A549 treated with RU486 at 1 μM for 4 hours (cell line): Measurements from ENCODE around the gene DNAJC27. TPM values are rescaled to one million over a fixed set of nuclear protein-coding genes. Genes with fewer than 3 reads are reported as not detected.

Experiments used
- total RNA-seq: library from RNA; stranded (reverse); fragments of 200-300 nt; extraction: Qiagen RNA extraction; gene quantifications from 5 replicates; pipeline ENCODE4 v1.2.3, GENCODE V29; 2022; ENCODE audit warnings: low read depth

DNAJC27 gene
- total RNA-seq: 0.80 to 2.3 TPM (median 1.9 TPM) in 5 replicates

DNA sequence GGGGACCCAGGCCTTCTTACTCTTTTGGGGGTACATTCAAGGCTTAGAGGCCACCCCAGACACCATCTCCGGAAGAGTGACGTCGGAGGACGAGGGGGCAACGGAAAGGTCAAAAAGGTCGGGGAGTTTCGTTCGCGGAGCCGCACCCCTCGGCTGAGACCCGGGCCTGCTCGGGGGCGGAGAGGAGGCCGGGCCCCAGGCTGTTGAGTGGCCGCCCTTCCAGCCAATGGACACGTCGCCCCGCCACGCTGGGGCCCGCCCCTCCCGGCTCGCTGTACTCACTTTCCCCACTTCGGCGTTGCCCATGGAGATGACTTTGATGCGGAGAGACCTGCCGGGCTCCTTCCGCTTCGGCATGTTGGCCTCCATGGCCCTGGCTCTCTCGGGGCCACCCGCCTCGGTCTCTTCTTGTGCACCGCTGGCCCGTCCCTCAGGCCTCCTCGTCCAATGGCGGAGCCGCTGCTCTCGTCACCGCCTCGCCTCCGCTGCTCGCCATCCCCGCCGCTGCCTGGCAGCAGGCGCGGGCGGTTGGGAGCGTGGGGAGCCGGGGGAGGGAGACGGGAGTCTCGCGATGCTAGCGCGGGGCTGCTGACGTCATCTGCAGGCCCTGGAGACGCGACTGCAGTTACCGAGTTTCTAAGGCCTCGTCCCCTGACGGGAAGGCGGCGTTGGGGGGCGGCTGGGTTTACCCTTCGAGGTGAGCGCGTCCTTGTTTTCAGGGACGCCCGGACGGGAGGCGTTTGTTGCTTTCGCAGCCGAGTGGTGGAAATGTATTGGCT, at the start of gene DNAJC27:
DNAJC27 (minus strand) TSS at position 420 of the 779 bp plus-strand sequence; CDS start at position 369, 51 bp downstream.

DNA sequence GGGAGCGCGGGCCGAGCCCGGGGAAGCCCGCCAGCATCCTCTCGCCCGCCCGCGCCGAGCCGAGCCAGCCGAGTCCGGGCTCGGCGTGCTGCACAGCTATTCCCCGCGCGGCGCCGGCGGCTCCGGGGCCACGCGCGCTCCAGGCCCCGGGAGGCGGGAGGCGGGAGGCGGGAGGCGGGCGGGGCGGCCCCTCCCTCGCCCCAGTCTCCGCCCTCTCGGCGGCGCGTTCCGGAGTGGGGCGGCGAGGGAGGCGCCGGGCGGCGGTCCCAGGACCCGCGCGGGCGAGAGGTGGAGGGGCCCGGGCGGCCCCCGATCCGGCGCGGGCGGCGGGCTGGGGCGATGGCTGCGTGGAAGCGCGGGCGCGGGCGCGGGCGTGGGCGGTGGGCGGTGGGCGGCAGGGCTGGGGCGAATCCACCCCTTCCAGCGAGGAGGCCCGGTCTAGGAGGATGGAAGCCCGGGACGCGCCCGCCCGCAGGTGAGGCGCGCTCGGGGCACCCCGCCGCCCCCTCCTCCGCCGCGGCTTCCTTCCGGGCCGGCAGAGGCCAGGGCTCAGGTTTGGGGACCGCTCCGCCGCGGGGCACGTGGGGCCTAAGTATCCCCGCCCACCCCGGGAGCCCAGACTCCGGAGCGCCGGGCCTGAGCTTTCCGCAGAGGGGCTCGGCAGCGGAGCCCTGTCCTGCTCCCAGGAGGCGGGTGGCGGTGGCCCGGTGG, 51.5 kb downstream of the DNAJC27 start, which contains the start of gene ADCY3:
ADCY3 (minus strand) TSS at position 140 of the 711 bp plus-strand sequence. CDS start 1,250 bp downstream, outside the sequence.

Other genes with a start within 250 kb of the DNAJC27 start
- gene PTRHD1, start 178.6 kb downstream of the DNAJC27 start, total RNA-seq: 43.9 to 79.0 TPM (median 54.0 TPM) in 5 replicates
- 43.2 to 55.2 TPM (median 47.0 TPM) in 5 replicates for gene CENPO, start 178.5 kb downstream of the DNAJC27 start, total RNA-seq
- 68.6 to 82.8 TPM (median 76.2 TPM) in 5 replicates for gene ADCY3, start 51.7 kb downstream of the DNAJC27 start, total RNA-seq
- gene EFR3B, start 70.1 kb upstream of the DNAJC27 start, total RNA-seq: 11.7 to 14.9 TPM (median 13.9 TPM) in 5 replicates
- gene POMC, start 196.6 kb upstream of the DNAJC27 start, total RNA-seq: not detected in 5 replicates